Vagina (tissue), 2 donors: ENCODE data around the gene PSMD12.
"Not testable (repeated sequence)": the region's sequence is repeated elsewhere in the genome, so short reads cannot be mapped to it uniquely, and the experiment has no call there.

Experiments
- POLR2A ChIP-seq, 2 donors: fragments of 450-650 bp; IDR thresholded peaks; one replicate each; pipeline ENCODE4 v1.6.1; 2017; ENCODE audit warnings: antibody characterized with exemption in 2 of 2, mild to moderate bottlenecking in 2 of 2, moderate library complexity in 2 of 2
- POLR2AphosphoS5 ChIP-seq, 2 donors: sonication (generic); formaldehyde crosslinking; IDR thresholded peaks; one replicate each; pipeline ENCODE4 v1.9.0; 2017; ENCODE audit warnings: antibody characterized with exemption in 2 of 2, mild to moderate bottlenecking in 2 of 2, low read depth in 1 of 2; ENCODE audit not compliant: insufficient read depth in 1 of 2
- TF ChIP-seq, protein P1 (sequence below), 3 experiments: fragments of 450-650 bp in 2 of 3; fragments of 200-600 bp in 1 of 3; sonication (generic) in 1 of 3; IDR thresholded peaks; one replicate each; pipeline ENCODE4 v1.5.1; 2017 to 2019; ENCODE audit warnings: antibody characterized with exemption in 3 of 3, mild to moderate bottlenecking in 2 of 3, moderate library complexity in 2 of 3

- not testable (repeated sequence) for TF ChIP-seq POLR2A (IDR thresholded peaks at IDR 0.05); POLR2AphosphoS5 (IDR thresholded peaks at IDR 0.05; ENCODE audit: insufficient read depth in 1 of 2, low read depth in 1 of 2)
- TF ChIP-seq, protein P1, sequence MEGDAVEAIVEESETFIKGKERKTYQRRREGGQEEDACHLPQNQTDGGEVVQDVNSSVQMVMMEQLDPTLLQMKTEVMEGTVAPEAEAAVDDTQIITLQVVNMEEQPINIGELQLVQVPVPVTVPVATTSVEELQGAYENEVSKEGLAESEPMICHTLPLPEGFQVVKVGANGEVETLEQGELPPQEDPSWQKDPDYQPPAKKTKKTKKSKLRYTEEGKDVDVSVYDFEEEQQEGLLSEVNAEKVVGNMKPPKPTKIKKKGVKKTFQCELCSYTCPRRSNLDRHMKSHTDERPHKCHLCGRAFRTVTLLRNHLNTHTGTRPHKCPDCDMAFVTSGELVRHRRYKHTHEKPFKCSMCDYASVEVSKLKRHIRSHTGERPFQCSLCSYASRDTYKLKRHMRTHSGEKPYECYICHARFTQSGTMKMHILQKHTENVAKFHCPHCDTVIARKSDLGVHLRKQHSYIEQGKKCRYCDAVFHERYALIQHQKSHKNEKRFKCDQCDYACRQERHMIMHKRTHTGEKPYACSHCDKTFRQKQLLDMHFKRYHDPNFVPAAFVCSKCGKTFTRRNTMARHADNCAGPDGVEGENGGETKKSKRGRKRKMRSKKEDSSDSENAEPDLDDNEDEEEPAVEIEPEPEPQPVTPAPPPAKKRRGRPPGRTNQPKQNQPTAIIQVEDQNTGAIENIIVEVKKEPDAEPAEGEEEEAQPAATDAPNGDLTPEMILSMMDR (IDR thresholded peaks at IDR 0.05) = not testable (repeated sequence)
These were observed 22.2 kb upstream of the PSMD12 start for GRCh38 chr17:67388536-67388935.
